ENCODE results near the gene WNT10A.
A peak's percentile ranks its signal among the peaks of the same experiment; 100 is the strongest.

DNA sequence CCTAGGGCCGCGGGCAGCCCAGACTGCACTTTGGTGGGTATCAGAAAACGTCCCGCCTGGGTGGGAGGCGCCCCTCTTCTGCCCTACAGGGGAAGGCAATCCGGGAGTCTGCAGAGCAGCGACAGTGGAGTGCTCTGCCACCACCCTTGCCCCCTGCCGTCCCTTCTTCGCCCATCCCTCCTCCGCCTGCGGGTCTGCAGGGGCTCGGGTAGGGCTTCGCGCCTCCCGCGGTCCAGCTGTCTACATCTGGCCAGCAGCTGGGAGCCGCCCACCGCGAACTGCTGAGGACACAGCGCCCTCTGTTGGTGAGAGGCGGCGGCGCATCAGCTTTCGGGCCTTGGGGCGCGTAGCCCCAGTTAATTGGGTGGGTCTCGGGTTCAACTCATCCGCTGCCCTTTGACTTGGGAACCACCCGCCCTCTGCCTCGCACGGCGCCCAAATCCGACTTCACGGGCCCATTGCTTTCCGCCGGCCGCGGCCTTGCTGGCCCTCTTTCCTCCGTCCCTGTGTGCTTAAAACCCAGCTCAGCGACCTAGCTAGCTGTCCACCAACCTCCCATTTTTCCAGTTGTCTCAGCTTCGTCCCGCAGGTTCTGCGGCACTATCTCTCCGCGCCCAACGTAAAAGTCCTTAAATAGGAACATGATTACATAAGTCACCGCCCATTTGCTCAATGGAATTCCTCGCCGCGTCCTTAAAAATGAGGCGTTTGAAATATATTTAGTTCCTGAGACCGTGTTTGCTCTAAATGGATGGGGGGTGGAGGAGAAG is 17.6 kb downstream of the WNT10A start:
- no peak for TF ChIP-seq TAF1 (IDR thresholded peaks at IDR 0.05; ENCODE audit: control insufficient read depth, extremely low read depth, insufficient read depth, low read length, severe bottlenecking)
- no peak for TF ChIP-seq PHF8 (IDR thresholded peaks at IDR 0.05; ENCODE audit: borderline replicate concordance, low read length)
- no peak for TF ChIP-seq ZNF12 (CRISPR knock-in tag; IDR thresholded peaks at IDR 0.05)
- TF ChIP-seq, protein P1, sequence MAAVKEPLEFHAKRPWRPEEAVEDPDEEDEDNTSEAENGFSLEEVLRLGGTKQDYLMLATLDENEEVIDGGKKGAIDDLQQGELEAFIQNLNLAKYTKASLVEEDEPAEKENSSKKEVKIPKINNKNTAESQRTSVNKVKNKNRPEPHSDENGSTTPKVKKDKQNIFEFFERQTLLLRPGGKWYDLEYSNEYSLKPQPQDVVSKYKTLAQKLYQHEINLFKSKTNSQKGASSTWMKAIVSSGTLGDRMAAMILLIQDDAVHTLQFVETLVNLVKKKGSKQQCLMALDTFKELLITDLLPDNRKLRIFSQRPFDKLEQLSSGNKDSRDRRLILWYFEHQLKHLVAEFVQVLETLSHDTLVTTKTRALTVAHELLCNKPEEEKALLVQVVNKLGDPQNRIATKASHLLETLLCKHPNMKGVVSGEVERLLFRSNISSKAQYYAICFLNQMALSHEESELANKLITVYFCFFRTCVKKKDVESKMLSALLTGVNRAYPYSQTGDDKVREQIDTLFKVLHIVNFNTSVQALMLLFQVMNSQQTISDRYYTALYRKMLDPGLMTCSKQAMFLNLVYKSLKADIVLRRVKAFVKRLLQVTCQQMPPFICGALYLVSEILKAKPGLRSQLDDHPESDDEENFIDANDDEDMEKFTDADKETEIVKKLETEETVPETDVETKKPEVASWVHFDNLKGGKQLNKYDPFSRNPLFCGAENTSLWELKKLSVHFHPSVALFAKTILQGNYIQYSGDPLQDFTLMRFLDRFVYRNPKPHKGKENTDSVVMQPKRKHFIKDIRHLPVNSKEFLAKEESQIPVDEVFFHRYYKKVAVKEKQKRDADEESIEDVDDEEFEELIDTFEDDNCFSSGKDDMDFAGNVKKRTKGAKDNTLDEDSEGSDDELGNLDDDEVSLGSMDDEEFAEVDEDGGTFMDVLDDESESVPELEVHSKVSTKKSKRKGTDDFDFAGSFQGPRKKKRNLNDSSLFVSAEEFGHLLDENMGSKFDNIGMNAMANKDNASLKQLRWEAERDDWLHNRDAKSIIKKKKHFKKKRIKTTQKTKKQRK (IDR thresholded peaks at IDR 0.05; ENCODE audit: borderline replicate concordance, low read depth, low read length): no peak
- TF ChIP-seq SAP30 (IDR thresholded peaks at IDR 0.05; ENCODE audit: borderline replicate concordance, insufficient read depth, low read depth, low read length, poor library complexity, severe bottlenecking): no peak
- TF ChIP-seq, protein P2, sequence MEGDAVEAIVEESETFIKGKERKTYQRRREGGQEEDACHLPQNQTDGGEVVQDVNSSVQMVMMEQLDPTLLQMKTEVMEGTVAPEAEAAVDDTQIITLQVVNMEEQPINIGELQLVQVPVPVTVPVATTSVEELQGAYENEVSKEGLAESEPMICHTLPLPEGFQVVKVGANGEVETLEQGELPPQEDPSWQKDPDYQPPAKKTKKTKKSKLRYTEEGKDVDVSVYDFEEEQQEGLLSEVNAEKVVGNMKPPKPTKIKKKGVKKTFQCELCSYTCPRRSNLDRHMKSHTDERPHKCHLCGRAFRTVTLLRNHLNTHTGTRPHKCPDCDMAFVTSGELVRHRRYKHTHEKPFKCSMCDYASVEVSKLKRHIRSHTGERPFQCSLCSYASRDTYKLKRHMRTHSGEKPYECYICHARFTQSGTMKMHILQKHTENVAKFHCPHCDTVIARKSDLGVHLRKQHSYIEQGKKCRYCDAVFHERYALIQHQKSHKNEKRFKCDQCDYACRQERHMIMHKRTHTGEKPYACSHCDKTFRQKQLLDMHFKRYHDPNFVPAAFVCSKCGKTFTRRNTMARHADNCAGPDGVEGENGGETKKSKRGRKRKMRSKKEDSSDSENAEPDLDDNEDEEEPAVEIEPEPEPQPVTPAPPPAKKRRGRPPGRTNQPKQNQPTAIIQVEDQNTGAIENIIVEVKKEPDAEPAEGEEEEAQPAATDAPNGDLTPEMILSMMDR (IDR thresholded peaks at IDR 0.05 in 2 of 3, conservative IDR thresholded peaks at IDR 0.05 in 1 of 3; ENCODE audit: insufficient read depth in 2 of 3, low read depth in 1 of 3, low read length in 3 of 3): peak; percentile 74 to 85 (median 77)

Measured in K562 (cell line).